ENCODE measurements around the gene CDCA7L. TPM values are rescaled to one million over a fixed set of nuclear protein-coding genes. Genes with fewer than 3 reads are reported as not detected.

Gene CDCA7L
- total and polyA plus RNA-seq, 2 of the 4 experiments (the other 2 are of a cell fraction): 20.4 to 35.0 TPM

- POLR2A ChIA-PET (ENCODE audit: unreplicated experiment): no interaction called here
- ATAC-seq (ENCODE audit: low read depth) (no peak), DNase-seq (no peak)
- no peak overlapping the region for H3K27ac ChIP-seq (ENCODE audit: insufficient read depth, low read length)
- no peak overlapping the region for H2BK20ac ChIP-seq (ENCODE audit: low read depth, low read length)
- no peak overlapping the region for H3K4me2 ChIP-seq (ENCODE audit: low read depth, low read length)
- TF ChIP-seq RFX5 (IDR thresholded peaks at IDR 0.05; ENCODE audit: low read depth, low read length): no peak
- no peak for TF ChIP-seq BHLHE40 (IDR thresholded peaks at IDR 0.05; ENCODE audit: low read depth, low read length)
- TF ChIP-seq CEBPB (IDR thresholded peaks at IDR 0.05; ENCODE audit: low read depth, low read length): no peak
- no peak for TF ChIP-seq USF2 (IDR thresholded peaks at IDR 0.05; ENCODE audit: low read depth, low read length)
- TF ChIP-seq SMC3 (IDR thresholded peaks at IDR 0.05; ENCODE audit: low read depth, low read length): no peak
- TF ChIP-seq FOS (IDR thresholded peaks at IDR 0.05; ENCODE audit: low read depth, low read length): no peak
- TF ChIP-seq MAZ (IDR thresholded peaks at IDR 0.05; ENCODE audit: borderline replicate concordance, low read depth, low read length): no peak
- TF ChIP-seq MXI1 (IDR thresholded peaks at IDR 0.05; ENCODE audit: borderline replicate concordance, low read depth, low read length): no peak
- no peak for TF ChIP-seq CHD1 (IDR thresholded peaks at IDR 0.05; ENCODE audit: low read depth, low read length)
- TF ChIP-seq NFE2L2 (IDR thresholded peaks at IDR 0.05; ENCODE audit: low read depth, low read length): no peak
- TF ChIP-seq CTCF (conservative IDR thresholded peaks at IDR 0.05; ENCODE audit: low read depth, low read length): no peak
- no peak for TF ChIP-seq MAFK (IDR thresholded peaks at IDR 0.05; ENCODE audit: low read depth, low read length)
- H3K27me3 ChIP-seq (ENCODE audit: control insufficient read depth, insufficient read depth, low read length): no peaks in the 10 kb centered on the region
- no peak overlapping the region for H3K4ac ChIP-seq (ENCODE audit: low read depth, low read length)
- WGBS, 2 experiments (ENCODE audit: extremely low coverage in 2 of 2, insufficient read length in 1 of 2): no CpG with 5 or more reads among the region's 3 CpGs
- H4K91ac ChIP-seq (ENCODE audit: insufficient read depth, low read depth, low read length): no peak overlapping the region
- no peak overlapping the region for H2AFZ ChIP-seq (replicated peaks; ENCODE audit: low read length, poor library complexity)
- H3K18ac ChIP-seq (ENCODE audit: low read depth, low read length): no peak overlapping the region
- no peak overlapping the region for H2BK15ac ChIP-seq (ENCODE audit: low read depth, low read length)
- H3K9me1 ChIP-seq (ENCODE audit: insufficient read depth, low read length): no peaks in the 10 kb centered on the region
- H3K9ac ChIP-seq (ENCODE audit: low read depth, low read length): no peak overlapping the region
- H2BK120ac ChIP-seq (ENCODE audit: low read depth, low read length): no peak overlapping the region
- no peaks in the 10 kb centered on the region for H4K20me1 ChIP-seq (ENCODE audit: insufficient read depth, low read length)
- in situ Hi-C loops (cut with MboI; ENCODE audit: low sequenced_read_pairs): no loop called here
- H4K8ac ChIP-seq (ENCODE audit: low read depth in 2 of 2, low read length in 2 of 2): no peak overlapping the region
- no TSS peak for BruUV-seq (replicated peaks)
- H3K56ac ChIP-seq (ENCODE audit: extremely low read depth, insufficient read depth, low read length): no peak overlapping the region
- dilution Hi-C loops (cut with HindIII; ENCODE audit: low sequenced_read_pairs, unreplicated experiment): no loop called here
- CTCF ChIA-PET: no interaction called here
- H2AK9ac ChIP-seq (replicated peaks; ENCODE audit: low read depth, low read length, poor library complexity): no peak overlapping the region
- no peak overlapping the region for H4K5ac ChIP-seq (ENCODE audit: low read depth, low read length)
- H3K79me1 ChIP-seq (ENCODE audit: low read depth in 1 of 2, low read length in 2 of 2): no peaks in the 10 kb centered on the region
- H3K9me3 ChIP-seq (ENCODE audit: control insufficient read depth, insufficient read depth, low read length): no peaks in the 10 kb centered on the region
- no peak overlapping the region for H3K23ac ChIP-seq (ENCODE audit: low read depth, low read length)
- no peaks in the 10 kb centered on the region for H3K36me3 ChIP-seq (ENCODE audit: control insufficient read depth, insufficient read depth, low read length)
- H3K4me3 ChIP-seq (ENCODE audit: insufficient read depth, low read depth, low read length): no peak overlapping the region
- no peak overlapping the region for H2BK5ac ChIP-seq (ENCODE audit: low read depth, low read length, poor library complexity, severe bottlenecking)
- intact Hi-C loops (cut with micrococcal nuclease): no loop called here
- no peaks in the 10 kb centered on the region for H3K4me1 ChIP-seq (ENCODE audit: control insufficient read depth, insufficient read depth, low read length)
- H3K14ac ChIP-seq (replicated peaks; ENCODE audit: low read depth, low read length): no peak overlapping the region
- H2AK5ac ChIP-seq (ENCODE audit: low read depth, low read length): no peak overlapping the region
These were observed 54.4 kb downstream of the CDCA7L start for GRCh38 chr7:21891291-21891690.
